Smooth muscle cell (in vitro differentiated cells): ENCODE results near the gene NR1I3. TPM values are rescaled to one million over a fixed set of nuclear protein-coding genes. Genes with fewer than 3 reads are reported as not detected.

Experiments used
- DNase-seq: peaks from one replicate; lab custom pipeline; 2025; ENCODE audit not compliant: unreplicated experiment; lab: John Stamatoyannopoulos, UW
- H2AFZ ChIP-seq: fragments of 200-600 bp; sonication (generic); 2 replicates; pipeline ENCODE4 v1.6.0; 2016; ENCODE audit warnings: antibody characterized with exemption, low read depth, mild to moderate bottlenecking
- H3F3A ChIP-seq: fragments of 200-600 bp; sonication (generic); 2 replicates; pipeline ENCODE4 v1.6.0; 2017; ENCODE audit warnings: antibody characterized with exemption, low read depth
- H3K27ac ChIP-seq: fragments of 200-600 bp; sonication (generic); 2 replicates; pipeline ENCODE4 v1.5.1; 2016; ENCODE audit warnings: low read depth, mild to moderate bottlenecking
- H3K27me3 ChIP-seq: fragments of 200-600 bp; sonication (generic); 2 replicates; pipeline ENCODE4 v1.6.1; 2016; ENCODE audit warnings: low read depth, mild to moderate bottlenecking
- H3K36me3 ChIP-seq: fragments of 200-600 bp; sonication (generic); 2 replicates; pipeline ENCODE4 v1.5.1; 2016; ENCODE audit warnings: low read depth
- H3K4me1 ChIP-seq: fragments of 200-600 bp; sonication (generic); 2 replicates; pipeline ENCODE4 v1.5.1; 2016; ENCODE audit warnings: low read depth
- H3K4me2 ChIP-seq: fragments of 200-600 bp; sonication (generic); 2 replicates; pipeline ENCODE4 v1.6.0; 2016; ENCODE audit warnings: mild to moderate bottlenecking
- H3K4me3 ChIP-seq: fragments of 200-600 bp; sonication (generic); 2 replicates; pipeline ENCODE4 v1.5.1; 2016; ENCODE audit warnings: mild to moderate bottlenecking
- H3K79me2 ChIP-seq: fragments of 200-600 bp; sonication (generic); 2 replicates; pipeline ENCODE4 v1.6.0; 2016; ENCODE audit warnings: low read depth, mild to moderate bottlenecking
- H3K9ac ChIP-seq: fragments of 200-600 bp; sonication (generic); 2 replicates; pipeline ENCODE4 v1.6.0; 2016; ENCODE audit warnings: low read depth
- H3K9me3 ChIP-seq: fragments of 200-600 bp; sonication (generic); replicated peaks from 2 replicates; pipeline ENCODE4 v1.5.1; 2016; ENCODE audit warnings: low read depth
- H4K20me1 ChIP-seq: fragments of 200-600 bp; sonication (generic); 2 replicates; pipeline ENCODE4 v1.6.0; 2016; ENCODE audit warnings: low read depth
- CTCF ChIP-seq: fragments of 200-600 bp; sonication (generic); IDR thresholded peaks from 2 replicates; pipeline ENCODE4 v1.5.1; 2017; ENCODE audit warnings: borderline replicate concordance, mild to moderate bottlenecking, antibody characterized with exemption; ENCODE audit not compliant: insufficient read depth, poor library complexity, severe bottlenecking
- WGBS: methylation state at CpG from one replicate; pipeline ENCODE4 v1.1.7; 2016; ENCODE audit warnings: low lambda C conversion rate; 5-methylcytosine and 5-hydroxymethylcytosine counted together
- polyA plus RNA-seq: library from polyadenylated mRNA; unstranded; fragments of >200 nt; fragmentation: Nextera tagmentation; extraction: Ambion mirVana; gene quantifications from 2 replicates; pipeline ENCODE4 v1.2.1, GENCODE V29; 2016
- total RNA-seq: library from RNA; depleted of rRNA; stranded (reverse); fragments of >200 nt; gene quantifications from 2 replicates; pipeline ENCODE4 v1.2.3, GENCODE V29; 2014

The NR1I3 gene
- total and polyA plus RNA-seq, 2 experiments from 2014 or later, result 0.90 TPM; not detected in 1

- WGBS, result 59% methylated on average over 2 of the region's 2 CpGs
- no peaks in the 10 kb centered on the region for H4K20me1 ChIP-seq
- no peak for DNase-seq
- H2AFZ ChIP-seq, result no peak overlapping the region
- H3K9me3 ChIP-seq, result no peaks in the 10 kb centered on the region
- H3F3A ChIP-seq, result no peaks in the 10 kb centered on the region
- H3K4me2 ChIP-seq, result no peak overlapping the region
- no peak overlapping the region for H3K27ac ChIP-seq
- H3K9ac ChIP-seq, result no peak overlapping the region
- H3K4me3 ChIP-seq, result no peak overlapping the region
- H3K27me3 ChIP-seq, result no peaks in the 10 kb centered on the region
- H3K4me1 ChIP-seq, result no peaks in the 10 kb centered on the region
- no peak for TF ChIP-seq CTCF
- no peaks in the 10 kb centered on the region for H3K36me3 ChIP-seq
- no peaks in the 10 kb centered on the region for H3K79me2 ChIP-seq
Measured at GRCh38 chr1:161242313-161242712, 4.3 kb upstream of the NR1I3 start.

- Histone ChIP-seq H4K20me1 (no peaks in the 10 kb centered on the region), H3K4me2 (no peak overlapping the region), H3K27ac (no peak overlapping the region), H3K79me2 (no peaks in the 10 kb centered on the region), H3F3A (no peaks in the 10 kb centered on the region), H2AFZ (no peak overlapping the region), H3K36me3 (no peaks in the 10 kb centered on the region), H3K9ac (no peak overlapping the region), H3K27me3 (no peaks in the 10 kb centered on the region), H3K4me1 (no peaks in the 10 kb centered on the region), H3K9me3 (no peaks in the 10 kb centered on the region), H3K4me3 (no peak overlapping the region)
- 87% methylated on average over 3 of the region's 3 CpGs for WGBS
- no peak for TF ChIP-seq CTCF
- no peak for DNase-seq
Measured at GRCh38 chr1:161241682-161242081, 3.7 kb upstream of the NR1I3 start.

GRCh38 chr1:161235957-161236775 lies 1.8 kb downstream of the NR1I3 start:
- TF ChIP-seq CTCF, result no peak
- Histone ChIP-seq H3K27ac (no peak overlapping the region), H3F3A (no peaks in the 10 kb centered on the region), H3K79me2 (no peaks in the 10 kb centered on the region), H3K4me3 (no peak overlapping the region), H4K20me1 (no peaks in the 10 kb centered on the region), H3K4me2 (no peak overlapping the region), H3K9me3 (no peaks in the 10 kb centered on the region), H3K9ac (no peak overlapping the region), H2AFZ (no peak overlapping the region), H3K36me3 (no peaks in the 10 kb centered on the region), H3K27me3 (no peaks in the 10 kb centered on the region), H3K4me1 (no peaks in the 10 kb centered on the region)
- 90% methylated on average over 5 of the region's 5 CpGs for WGBS
- no peak for DNase-seq

- WGBS, result 94% methylated on average over 9 of the region's 9 CpGs
- no peak overlapping the region for H3K9ac ChIP-seq
Measured at GRCh38 chr1:161233102-161233501, 4.9 kb downstream of the NR1I3 start.

More at GRCh38 chr1:161233102-161233501, 4.9 kb downstream of the NR1I3 start:
- H3K36me3 ChIP-seq, result no peaks in the 10 kb centered on the region
- no peaks in the 10 kb centered on the region for H3F3A ChIP-seq
- H3K4me1 ChIP-seq, result no peaks in the 10 kb centered on the region
- H3K4me2 ChIP-seq, result no peak overlapping the region
- H3K27me3 ChIP-seq, result no peaks in the 10 kb centered on the region
- no peak for DNase-seq
- H4K20me1 ChIP-seq, result no peaks in the 10 kb centered on the region
- no peaks in the 10 kb centered on the region for H3K79me2 ChIP-seq
- H3K27ac ChIP-seq, result no peak overlapping the region
- no peaks in the 10 kb centered on the region for H3K9me3 ChIP-seq
- no peak overlapping the region for H3K4me3 ChIP-seq
- no peak overlapping the region for H2AFZ ChIP-seq
- TF ChIP-seq CTCF, result no peak
